ENCODE results near the gene CEP70.
"Not testable (repeated sequence)": the region's sequence is repeated elsewhere in the genome, so short reads cannot be mapped to it uniquely, and the experiment has no call there.

The CEP70 gene

GRCh38 chr3:138509586-138509985 lies 84.5 kb downstream of the CEP70 start:
- DNase-seq = no peak

- no peak for DNase-seq
These were observed 86.5 kb downstream of the CEP70 start for GRCh38 chr3:138507524-138507923.

- peak; percentile 29 for DNase-seq
These were observed 95.1 kb downstream of the CEP70 start for GRCh38 chr3:138498991-138499390.

GRCh38 chr3:138497851-138498250 lies 96.2 kb downstream of the CEP70 start:
- no peak for DNase-seq

- DNase-seq = no peak
These were observed 97.0 kb downstream of the CEP70 start for GRCh38 chr3:138497021-138497420.

GRCh38 chr3:138496436-138496835 lies 97.6 kb downstream of the CEP70 start:
- DNase-seq = no peak

GRCh38 chr3:138495638-138496037 lies 98.4 kb downstream of the CEP70 start:
- not testable (repeated sequence) for DNase-seq

- no peak for DNase-seq
These were observed 99.5 kb downstream of the CEP70 start for GRCh38 chr3:138494607-138494929.

- peak; percentile 23 for DNase-seq
These were observed 100.1 kb downstream of the CEP70 start for GRCh38 chr3:138493804-138494606.

GRCh38 chr3:138492980-138493675 lies 100.9 kb downstream of the CEP70 start:
- DNase-seq = no peak

- DNase-seq = no peak
These were observed 102.1 kb downstream of the CEP70 start for GRCh38 chr3:138491971-138492370.

GRCh38 chr3:138486580-138486979 lies 107.5 kb downstream of the CEP70 start:
- DNase-seq = not testable (repeated sequence)

GRCh38 chr3:138484672-138485071 lies 109.4 kb downstream of the CEP70 start:
- DNase-seq = not testable (repeated sequence)

- no peak for DNase-seq
These were observed 114.6 kb downstream of the CEP70 start for GRCh38 chr3:138479438-138479863.

- DNase-seq = no peak
These were observed 116.3 kb downstream of the CEP70 start for GRCh38 chr3:138477801-138478200.

GRCh38 chr3:138477120-138477519 lies 116.9 kb downstream of the CEP70 start:
- DNase-seq = no peak

- DNase-seq = no peak
These were observed 117.5 kb downstream of the CEP70 start for GRCh38 chr3:138476526-138476925.

- DNase-seq = no peak
These were observed 119.9 kb downstream of the CEP70 start for GRCh38 chr3:138474163-138474562.

- DNase-seq = no peak
These were observed 120.7 kb downstream of the CEP70 start for GRCh38 chr3:138473391-138473790.

GRCh38 chr3:138472141-138472825 lies 121.8 kb downstream of the CEP70 start:
- DNase-seq = no peak

- no peak for DNase-seq
These were observed 122.6 kb downstream of the CEP70 start for GRCh38 chr3:138471481-138471880.

- DNase-seq = no peak
These were observed 123.4 kb downstream of the CEP70 start for GRCh38 chr3:138470687-138471086.

- DNase-seq = no peak
These were observed 124.2 kb downstream of the CEP70 start for GRCh38 chr3:138469874-138470273.

- no peak for DNase-seq
These were observed 125.2 kb downstream of the CEP70 start for GRCh38 chr3:138468886-138469285.
